Measurements from ENCODE around the gene CALN1.

- TF ChIP-seq ZNF561 (CRISPR knock-in tag; conservative IDR thresholded peaks at IDR 0.05) (no peak), FOXM1 (IDR thresholded peaks at IDR 0.05; ENCODE audit: low read depth) (no peak), FOXM1 (CRISPR knock-in tag; IDR thresholded peaks at IDR 0.05; ENCODE audit: low read depth) (no peak), YY1 (IDR thresholded peaks at IDR 0.05; ENCODE audit: borderline replicate concordance in 1 of 3, control insufficient read depth in 1 of 3, extremely low read depth in 1 of 3, insufficient read depth in 3 of 3, insufficient read length in 1 of 3, insufficient replicate concordance in 2 of 3, low read depth in 1 of 3, low read length in 2 of 3) (no peak), ATF2 (CRISPR knock-in tag; IDR thresholded peaks at IDR 0.05) (no peak)
Measured at GRCh38 chr7:72336382-72336631, 75.8 kb downstream of the CALN1 start.
